Stimulated activated CD4-positive, alpha-beta T cell treated with anti-CD3 and anti-CD28 coated beads, Interleukin-1b, Interleukin-23, amount 100 ng/mL, for 1 hour (primary cell): ENCODE data around the gene PBXIP1.

ENCODE experiments used
- DNase-seq, 2 donors: peaks; one replicate each; pipeline ENCODE4 v3.0.0-alpha.2; 2020; ENCODE audit warnings: low read depth in 2 of 2

The PBXIP1 gene

DNA sequence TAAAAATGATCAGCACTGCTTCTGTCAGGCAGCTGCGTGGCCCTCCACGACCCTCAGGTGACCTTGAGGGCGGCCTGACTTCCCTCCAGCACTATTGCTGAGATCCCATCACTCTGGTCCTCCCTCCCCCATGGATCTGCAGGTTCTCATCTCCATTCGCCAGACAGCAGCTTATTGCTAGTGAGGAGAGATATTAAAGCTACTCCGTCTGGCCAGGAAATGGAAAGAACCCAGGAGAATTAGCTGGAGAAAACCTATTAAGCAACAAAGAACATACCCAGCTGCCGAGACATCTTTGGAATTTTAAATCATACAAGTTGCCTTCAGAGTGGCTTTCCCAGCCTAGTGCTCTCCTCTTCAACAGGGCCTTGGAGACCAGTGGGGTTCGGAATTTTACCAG is 60.1 kb downstream of the PBXIP1 start:
- DNase-seq, result no peak
